Aorta (tissue), 5 donors: ENCODE measurements around the gene SOHLH2. TPM values are rescaled to one million over a fixed set of nuclear protein-coding genes. Genes with fewer than 3 reads are reported as not detected.

Experiments
- ATAC-seq: fragments of 200-7000 bp; cut with Tn5 transposase; one replicate; pipeline ENCODE4 v1.9.1; 2022; ENCODE audit warnings: moderate library complexity; ENCODE audit not compliant: low FRiP score
- DNase-seq, 2 donors: peaks; one replicate each; pipeline ENCODE4 v3.0.0-alpha.2; 2020
- H3K27ac ChIP-seq, 2 donors: one replicate each; pipeline ENCODE4 v1.5.1; 2013; ENCODE audit warnings: low read length in 2 of 2, mild to moderate bottlenecking in 2 of 2, moderate library complexity in 2 of 2, control low read depth in 1 of 2, inconsistent platforms in 1 of 2, low read depth in 1 of 2
- H3K27me3 ChIP-seq, 2 donors: one replicate each; pipeline ENCODE4 v1.6.1; 2013; ENCODE audit warnings: control low read depth in 1 of 2, low read length in 1 of 2, mild to moderate bottlenecking in 1 of 2, moderate library complexity in 1 of 2; ENCODE audit not compliant: insufficient read depth in 2 of 2, control insufficient read depth in 1 of 2
- H3K36me3 ChIP-seq, 2 donors: one replicate each; pipeline ENCODE4 v1.6.1; 2013; ENCODE audit warnings: control low read depth in 1 of 2, low read length in 1 of 2, mild to moderate bottlenecking in 1 of 2; ENCODE audit not compliant: insufficient read depth in 2 of 2, control insufficient read depth in 1 of 2
- H3K4me1 ChIP-seq, 2 donors: one replicate each; pipeline ENCODE4 v1.6.1; 2013; ENCODE audit warnings: low read length in 2 of 2, control low read depth in 1 of 2, mild to moderate bottlenecking in 1 of 2, moderate library complexity in 1 of 2; ENCODE audit not compliant: insufficient read depth in 2 of 2, control insufficient read depth in 1 of 2
- H3K4me3 ChIP-seq, 2 donors: one replicate each; pipeline ENCODE4 v1.5.1; 2013; ENCODE audit warnings: low read length in 2 of 2, control low read depth in 1 of 2, mild to moderate bottlenecking in 1 of 2
- H3K9me3 ChIP-seq: one replicate; pipeline ENCODE4 v1.6.1; 2013; ENCODE audit warnings: mild to moderate bottlenecking, low read length; ENCODE audit not compliant: control insufficient read depth
- WGBS, 2 donors: extraction: QIAGEN DNeasy Blood & Tissue Kit; methylation state at CpG; one replicate each; pipeline ENCODE4 v1.1.7; 2013; 5-methylcytosine and 5-hydroxymethylcytosine counted together
- intact Hi-C, 2 donors: fragments of 100-400 bp; cut with DNase I; formaldehyde crosslinking; loops; one replicate each; pipeline versions ENCODE4 v1.14.2 to v1.15.0; 2022
- polyA plus RNA-seq, 2 donors: library from polyadenylated mRNA; stranded (reverse); fragments of 200-250 nt; gene quantifications; one replicate each; pipeline ENCODE4 v1.2.3, GENCODE V29; 2013
- total RNA-seq, 2 donors: library from RNA; stranded (reverse); fragmentation: NEBNext Ultra II Directional; extraction: Animal tissue kit (Norgen Biotek cat#: 25700); gene quantifications; one replicate each; pipeline ENCODE4 v1.2.1, GENCODE V29; 2021
- donor health status: healthy with polysubstance abuse.
- donor health status: Bipolar disorder and iron deficiency.
- donor health status: DM: no; HTN: no; CAD: no.
- donor health status: DM: no; HTN: no; CAD: no.
- donor health status: DM: yes; HTN: yes; CAD: no.

Gene SOHLH2
- total and polyA plus RNA-seq, 4 donors = 0.63 TPM; not detected in 3

DNA sequence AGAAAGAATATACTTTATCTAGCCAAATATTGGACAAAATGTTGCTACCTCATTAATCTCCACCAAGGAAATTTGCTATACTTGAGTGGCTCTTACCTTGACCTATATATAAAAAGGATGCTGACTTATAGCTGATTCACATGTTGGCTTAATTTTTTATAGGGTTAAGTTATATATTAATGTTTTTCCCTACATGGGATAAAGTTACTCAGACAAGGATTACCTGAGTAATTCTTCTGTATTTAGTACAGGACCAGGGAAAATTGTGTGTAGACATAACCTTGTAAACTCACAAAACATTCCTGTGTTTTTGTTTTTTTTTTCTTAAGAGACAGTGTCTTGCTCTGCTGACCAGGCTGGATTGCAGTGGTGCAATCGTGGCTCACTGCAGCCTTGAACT is 30.6 kb upstream of the SOHLH2 start:
- whole genome bisulfite sequencing, 2 donors = 77 to 83% methylated on average over 1 of the region's 1 CpG
- no peak for ATAC-seq
- no peak overlapping the region for H3K4me3 ChIP-seq
- no peaks in the 10 kb centered on the region for H3K27me3 ChIP-seq
- intact Hi-C loops = no loop called here
- H3K36me3 ChIP-seq = no peaks in the 10 kb centered on the region
- H3K4me1 ChIP-seq = no peaks in the 10 kb centered on the region
- no peak overlapping the region for H3K27ac ChIP-seq
- no peak for DNase-seq
- H3K9me3 ChIP-seq = peaks cover 2% of the 10 kb centered on the region

DNA sequence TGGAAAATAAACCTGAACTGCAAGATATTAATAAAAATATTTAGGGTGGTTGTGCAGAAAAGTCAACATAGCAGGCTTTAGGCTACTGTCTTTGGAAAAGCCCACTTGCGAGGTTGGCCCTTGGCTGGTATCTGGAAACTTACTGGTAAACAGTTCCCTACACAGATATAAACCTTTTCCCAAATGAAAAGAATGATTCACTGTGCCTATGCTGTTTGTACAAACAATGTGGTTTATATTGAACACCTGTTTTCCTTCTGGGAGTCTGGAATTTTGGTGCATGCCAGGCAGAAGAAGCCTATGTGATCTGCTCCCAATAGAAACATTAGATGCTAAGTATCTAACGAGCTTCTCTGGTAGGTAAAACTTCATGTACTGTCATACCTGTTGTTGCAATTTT is 29.7 kb upstream of the SOHLH2 start:
- Histone ChIP-seq H3K9me3 (peaks cover 2% of the 10 kb centered on the region), H3K36me3 (no peaks in the 10 kb centered on the region), H3K4me1 (no peaks in the 10 kb centered on the region), H3K27ac (no peak overlapping the region), H3K4me3 (no peak overlapping the region), H3K27me3 (no peaks in the 10 kb centered on the region)
- intact Hi-C loops = no loop called here
- DNase-seq = no peak
- ATAC-seq = no peak
- 77 to 91% methylated on average over 2 of the region's 2 CpGs for WGBS, 2 donors

DNA sequence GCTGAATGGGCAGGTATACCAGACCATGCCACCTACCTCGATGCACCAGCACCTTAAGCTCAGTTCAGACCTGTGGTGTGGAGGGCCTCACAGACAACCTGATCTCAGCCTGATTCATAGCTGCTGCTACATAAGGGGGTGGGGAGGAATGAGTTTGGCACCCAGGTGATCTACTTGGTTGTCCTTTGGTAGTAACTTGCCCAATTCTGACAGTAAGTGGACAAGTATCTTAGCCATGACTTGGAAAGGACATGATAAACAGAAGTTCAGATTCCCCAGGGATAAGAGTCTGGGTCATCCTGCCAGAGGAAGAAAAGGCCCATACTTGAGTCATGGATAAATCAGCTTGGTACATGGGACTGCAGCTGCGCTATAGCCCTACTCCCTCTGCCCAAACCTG is 28.4 kb upstream of the SOHLH2 start:
- no peaks in the 10 kb centered on the region for H3K36me3 ChIP-seq
- 92 to 93% methylated on average over 2 of the region's 2 CpGs for WGBS, 2 donors
- intact Hi-C loops = no loop called here
- ATAC-seq (no peak), DNase-seq (no peak)
- H3K27me3 ChIP-seq = no peaks in the 10 kb centered on the region
- H3K9me3 ChIP-seq = peaks cover 2% of the 10 kb centered on the region
- H3K27ac ChIP-seq = no peak overlapping the region
- H3K4me3 ChIP-seq = no peak overlapping the region
- no peaks in the 10 kb centered on the region for H3K4me1 ChIP-seq

DNA sequence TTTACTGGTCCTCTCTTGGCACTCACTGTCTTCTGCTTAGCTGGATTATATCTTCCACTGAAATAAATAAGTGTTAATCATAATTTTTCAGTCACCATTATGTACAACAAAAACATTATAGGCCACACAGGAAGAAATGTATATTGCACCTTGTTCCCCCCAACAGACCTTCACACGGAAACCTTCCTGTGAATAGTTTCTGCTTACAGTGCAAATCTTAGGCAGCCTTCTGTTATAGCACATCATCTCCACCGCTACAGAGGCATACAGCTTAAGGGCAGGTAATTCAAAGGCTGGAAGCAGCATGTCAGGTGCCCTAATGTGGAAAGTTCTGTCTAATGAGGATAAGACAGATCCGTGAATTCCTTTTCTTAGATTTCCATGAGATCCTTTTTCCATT is 16.9 kb upstream of the SOHLH2 start:
- Histone ChIP-seq H3K27ac (no peak overlapping the region), H3K9me3 (no peaks in the 10 kb centered on the region), H3K36me3 (no peaks in the 10 kb centered on the region), H3K27me3 (no peaks in the 10 kb centered on the region), H3K4me1 (no peaks in the 10 kb centered on the region), H3K4me3 (no peak overlapping the region)
- WGBS, 2 donors = 76 to 79% methylated on average over 3 of the region's 3 CpGs
- ATAC-seq (no peak), DNase-seq (no peak)
- intact Hi-C loops = no loop called here

DNA sequence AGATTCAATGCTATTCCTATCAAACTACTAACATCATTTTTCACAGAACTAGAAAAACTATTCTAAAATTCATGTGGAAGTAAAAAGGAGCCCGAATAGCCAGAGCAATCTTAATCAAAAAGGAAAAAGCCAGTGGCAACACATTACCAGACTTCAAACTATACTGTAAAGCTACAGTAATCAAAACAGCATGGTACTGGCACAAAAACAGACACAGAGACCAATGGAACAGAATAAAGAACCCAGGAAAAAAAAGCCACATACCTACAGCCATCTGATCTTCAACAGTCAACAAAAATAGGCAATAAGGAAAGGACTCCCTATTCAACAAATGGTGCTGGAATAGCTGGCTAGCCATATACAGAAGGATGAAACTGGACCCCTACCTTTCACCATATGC is 10.4 kb upstream of the SOHLH2 start:
- ATAC-seq (no peak), DNase-seq (no peak)
- no peaks in the 10 kb centered on the region for H3K27me3 ChIP-seq
- intact Hi-C loops = no loop called here
- H3K27ac ChIP-seq = no peak overlapping the region
- peaks cover 0 to 1% of the 10 kb centered on the region in 2 donors for H3K36me3 ChIP-seq
- 84 to 86% methylated on average over 1 of the region's 1 CpG for WGBS, 2 donors
- H3K4me1 ChIP-seq = no peaks in the 10 kb centered on the region
- no peak overlapping the region for H3K4me3 ChIP-seq
- no peaks in the 10 kb centered on the region for H3K9me3 ChIP-seq

DNA sequence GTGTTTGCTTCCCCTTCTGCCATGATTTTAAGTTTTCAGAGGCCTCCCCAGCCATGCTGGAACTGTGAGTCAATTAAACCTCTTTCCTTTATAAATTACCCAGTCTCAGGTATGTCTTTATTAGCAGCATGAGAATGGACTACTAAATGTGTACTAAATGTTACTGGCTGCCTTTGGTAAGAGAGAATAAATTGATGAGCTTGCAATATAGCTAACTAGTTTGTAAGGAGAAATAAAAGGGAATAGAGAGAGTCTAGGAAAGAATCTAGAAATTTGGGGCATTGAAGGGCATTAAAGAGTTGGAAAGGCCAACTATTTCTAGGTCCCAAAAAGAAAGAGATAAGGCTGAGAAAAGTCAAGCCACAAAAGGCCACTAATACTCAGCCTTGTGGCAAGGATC is 5.5 kb upstream of the SOHLH2 start:
- H3K4me3 ChIP-seq = no peak overlapping the region
- no peak overlapping the region for H3K27ac ChIP-seq
- no peaks in the 10 kb centered on the region for H3K27me3 ChIP-seq
- no peaks in the 10 kb centered on the region for H3K4me1 ChIP-seq
- H3K36me3 ChIP-seq = peaks cover 0 to 1% of the 10 kb centered on the region in 2 donors
- no peaks in the 10 kb centered on the region for H3K9me3 ChIP-seq
- DNase-seq (no peak), ATAC-seq (no peak)
- intact Hi-C loops = no loop called here

DNA sequence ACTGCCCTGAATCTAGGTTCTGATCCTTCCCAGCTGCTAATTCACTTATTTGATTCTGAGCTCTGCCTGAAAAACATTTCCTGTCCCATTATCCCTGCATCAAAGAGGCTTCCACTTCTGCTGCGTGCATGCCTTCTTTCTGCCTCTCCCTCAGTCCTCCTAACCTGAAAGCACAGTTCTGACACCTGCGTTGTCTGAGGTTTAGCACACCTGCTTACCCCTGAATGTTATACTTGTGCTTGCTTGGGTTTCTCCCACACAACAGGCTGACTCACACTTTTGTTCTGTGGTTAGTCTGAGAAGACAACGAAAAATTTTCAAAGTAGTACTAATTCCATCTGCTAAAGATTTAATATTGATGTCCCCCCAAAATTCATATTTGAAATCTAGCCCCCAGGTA is 3.1 kb upstream of the SOHLH2 start:
- H3K4me1 ChIP-seq = no peaks in the 10 kb centered on the region
- 92 to 95% methylated on average over 3 of the region's 3 CpGs for WGBS, 2 donors
- intact Hi-C loops = no loop called here
- no peaks in the 10 kb centered on the region for H3K27me3 ChIP-seq
- peaks cover 0 to 1% of the 10 kb centered on the region in 2 donors for H3K36me3 ChIP-seq
- no peak overlapping the region for H3K27ac ChIP-seq
- ATAC-seq (no peak), DNase-seq (no peak)
- no peaks in the 10 kb centered on the region for H3K9me3 ChIP-seq
- no peak overlapping the region for H3K4me3 ChIP-seq

DNA sequence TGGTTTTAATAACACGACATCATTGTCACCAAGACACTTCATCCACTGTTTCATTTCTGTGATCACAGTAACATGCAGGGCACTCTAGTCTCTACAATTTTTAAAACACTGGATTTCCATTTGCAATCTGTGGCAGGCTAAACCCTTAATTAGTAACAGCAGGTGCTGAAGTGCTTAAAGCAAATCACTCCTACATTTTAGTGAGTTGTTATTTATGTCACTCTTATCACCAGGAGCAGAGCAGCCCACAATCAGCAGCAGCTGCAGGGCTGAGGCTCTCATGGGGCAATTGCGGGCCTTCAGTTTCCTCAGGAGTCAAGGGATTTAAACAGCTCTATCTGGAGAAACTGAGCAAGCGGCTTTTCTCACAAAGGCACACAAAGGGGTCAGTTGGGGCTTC is 1.6 kb downstream of the SOHLH2 start:
- no peaks in the 10 kb centered on the region for H3K36me3 ChIP-seq
- H3K27ac ChIP-seq = no peak overlapping the region
- no peaks in the 10 kb centered on the region for H3K27me3 ChIP-seq
- intact Hi-C loops = no loop called here
- 83 to 87% methylated on average over 3 of the region's 3 CpGs for WGBS, 2 donors
- peaks cover 2% of the 10 kb centered on the region for H3K9me3 ChIP-seq
- ATAC-seq (no peak), DNase-seq (no peak)
- no peaks in the 10 kb centered on the region for H3K4me1 ChIP-seq
- H3K4me3 ChIP-seq = no peak overlapping the region

DNA sequence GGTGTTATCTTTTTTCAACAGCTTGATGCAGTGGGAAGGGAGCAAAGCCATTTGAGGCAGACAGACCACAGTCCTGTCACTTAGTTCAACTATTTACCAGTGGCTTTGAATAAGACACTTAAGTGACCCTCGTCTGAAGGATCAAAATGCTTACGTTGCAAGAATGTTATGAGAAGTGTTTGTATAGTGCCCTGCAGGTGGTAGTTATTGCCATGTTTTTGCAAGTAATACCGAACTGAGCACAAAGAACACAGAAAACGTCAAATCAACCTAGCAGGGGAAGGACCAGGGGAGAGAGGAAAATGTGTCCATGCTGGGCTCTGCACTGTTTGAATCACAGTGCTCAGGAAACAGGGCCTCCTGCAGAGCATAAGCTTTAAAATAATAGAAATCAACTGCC is 2.8 kb downstream of the SOHLH2 start:
- DNase-seq = no peak
- ATAC-seq = no peak
- intact Hi-C loops = no loop called here
- 58 to 65% methylated on average over 4 of the region's 4 CpGs for WGBS, 2 donors
- Histone ChIP-seq H3K36me3 (no peaks in the 10 kb centered on the region), H3K4me3 (no peak overlapping the region), H3K9me3 (peaks cover 2% of the 10 kb centered on the region), H3K27ac (no peak overlapping the region), H3K4me1 (no peaks in the 10 kb centered on the region), H3K27me3 (no peaks in the 10 kb centered on the region)
